ENCODE results near the gene FRMD4A.

Gene FRMD4A

GRCh38 chr10:14004536-14004935, 326.2 kb downstream of the FRMD4A start:
- no peak for DNase-seq

GRCh38 chr10:14003517-14004184, 327.1 kb downstream of the FRMD4A start:
- no peak for DNase-seq

- DNase-seq: no peak
These were observed 329.3 kb downstream of the FRMD4A start for GRCh38 chr10:14001298-14002040.

- DNase-seq: no peak
These were observed 332.4 kb downstream of the FRMD4A start for GRCh38 chr10:13998163-13998835.

- DNase-seq: no peak
These were observed 333.1 kb downstream of the FRMD4A start for GRCh38 chr10:13997650-13998049.

- peak; percentile 24 for DNase-seq
These were observed 335.8 kb downstream of the FRMD4A start for GRCh38 chr10:13994932-13995331.

- DNase-seq: no peak
These were observed 337.0 kb downstream of the FRMD4A start for GRCh38 chr10:13993673-13994089.

- DNase-seq: no peak
These were observed 337.6 kb downstream of the FRMD4A start for GRCh38 chr10:13993169-13993568.

- no peak for DNase-seq
These were observed 339.4 kb downstream of the FRMD4A start for GRCh38 chr10:13991353-13991752.

- DNase-seq: no peak
These were observed 339.8 kb downstream of the FRMD4A start for GRCh38 chr10:13990946-13991345.

GRCh38 chr10:13990392-13990805, 340.3 kb downstream of the FRMD4A start:
- DNase-seq: no peak

GRCh38 chr10:13989616-13990015, 341.1 kb downstream of the FRMD4A start:
- no peak for DNase-seq

GRCh38 chr10:13987446-13987845, 343.3 kb downstream of the FRMD4A start:
- peak; percentile 33 for DNase-seq

- DNase-seq: no peak
These were observed 346.0 kb downstream of the FRMD4A start for GRCh38 chr10:13984647-13985155.

- DNase-seq: no peak
These were observed 347.7 kb downstream of the FRMD4A start for GRCh38 chr10:13983035-13983434.

- no peak for DNase-seq
These were observed 352.1 kb downstream of the FRMD4A start for GRCh38 chr10:13978533-13979115.

GRCh38 chr10:13977861-13978532, 352.7 kb downstream of the FRMD4A start:
- no peak for DNase-seq

GRCh38 chr10:13973742-13974141, 357.0 kb downstream of the FRMD4A start:
- no peak for DNase-seq

GRCh38 chr10:13972609-13973008, 358.1 kb downstream of the FRMD4A start:
- DNase-seq: no peak

- no peak for DNase-seq
These were observed 358.9 kb downstream of the FRMD4A start for GRCh38 chr10:13971601-13972475.

GRCh38 chr10:13970957-13971353, 359.8 kb downstream of the FRMD4A start:
- DNase-seq: no peak

All from activated CD8-positive, alpha-beta memory T cell treated with anti-CD3 and anti-CD28 coated beads for 24 hours (primary cell).